HG02798 (cell line): ENCODE results near the gene MYBPC2.
"Not testable (repeated sequence)": the region's sequence is repeated elsewhere in the genome, so short reads cannot be mapped to it uniquely, and the experiment has no call there.

Source experiments
- ATAC-seq: cut with Tn5 transposase; IDR thresholded peaks from one replicate; pipeline ENCODE4 v1.9.1; 2021; ENCODE audit warnings: mild to moderate bottlenecking; ENCODE audit not compliant: unreplicated experiment, poor library complexity

Gene MYBPC2

GRCh38 chr19:50453243-50453642, 20.6 kb downstream of the MYBPC2 start:
- no peak for ATAC-seq

- no peak for ATAC-seq
Measured at GRCh38 chr19:50455992-50456391, 23.3 kb downstream of the MYBPC2 start.

GRCh38 chr19:50457300-50457699, 24.6 kb downstream of the MYBPC2 start:
- ATAC-seq = no peak

GRCh38 chr19:50458396-50459066, 25.8 kb downstream of the MYBPC2 start:
- ATAC-seq = no peak

GRCh38 chr19:50459067-50459456, 26.4 kb downstream of the MYBPC2 start:
- no peak for ATAC-seq

GRCh38 chr19:50459638-50460037, 26.9 kb downstream of the MYBPC2 start:
- ATAC-seq = no peak

GRCh38 chr19:50460161-50460765, 27.6 kb downstream of the MYBPC2 start:
- ATAC-seq = peak; percentile 53

- peak; percentile 69 for ATAC-seq
Measured at GRCh38 chr19:50461066-50461875, 28.6 kb downstream of the MYBPC2 start.

GRCh38 chr19:50462970-50463369, 30.3 kb downstream of the MYBPC2 start:
- ATAC-seq = no peak

GRCh38 chr19:50464348-50464747, 31.7 kb downstream of the MYBPC2 start:
- no peak for ATAC-seq

- no peak for ATAC-seq
Measured at GRCh38 chr19:50465000-50465399, 32.3 kb downstream of the MYBPC2 start.

GRCh38 chr19:50465986-50466705, 33.5 kb downstream of the MYBPC2 start:
- no peak for ATAC-seq

- no peak for ATAC-seq
Measured at GRCh38 chr19:50466706-50467039, 34.0 kb downstream of the MYBPC2 start.

- no peak for ATAC-seq
Measured at GRCh38 chr19:50467566-50467965, 34.9 kb downstream of the MYBPC2 start.

- ATAC-seq = no peak
Measured at GRCh38 chr19:50468818-50469217, 36.1 kb downstream of the MYBPC2 start.

GRCh38 chr19:50473336-50473735, 40.6 kb downstream of the MYBPC2 start:
- not testable (repeated sequence) for ATAC-seq

GRCh38 chr19:50475101-50475568, 42.4 kb downstream of the MYBPC2 start:
- ATAC-seq = no peak

- ATAC-seq = no peak
Measured at GRCh38 chr19:50475736-50476223, 43.1 kb downstream of the MYBPC2 start.

- peak; percentile 88 for ATAC-seq
Measured at GRCh38 chr19:50476224-50476906, 43.7 kb downstream of the MYBPC2 start, which contains the start of the genes EMC10 and GARIN5A. Gene EMC10, plus strand, starts transcription at chr19:50476507. Its CDS starts 38 bp downstream, at chr19:50476545. Gene GARIN5A, minus strand, starts transcription at chr19:50476848. Its CDS starts 460 bp downstream, at chr19:50476388.

GRCh38 chr19:50476907-50477238, 44.2 kb downstream of the MYBPC2 start:
- no peak for ATAC-seq
